Vagina (tissue), 2 donors: ENCODE measurements around the gene RC3H2. TPM values are rescaled to one million over a fixed set of nuclear protein-coding genes. Genes with fewer than 3 reads are reported as not detected.
A peak's percentile ranks its signal among the peaks of the same experiment; 100 is the strongest.
"Not testable (repeated sequence)": the region's sequence is repeated elsewhere in the genome, so short reads cannot be mapped to it uniquely, and the experiment has no call there.

Experiments used
- DNase-seq, 2 donors: peaks; one replicate each; pipeline ENCODE4 v3.0.0-alpha.2; 2017; ENCODE audit errors: extremely low spot score in 2 of 2
- H3K27ac ChIP-seq: fragments of 200-600 bp; sonication (generic); one replicate; pipeline ENCODE4 v1.5.1; 2019
- H3K27me3 ChIP-seq: fragments of 200-600 bp; sonication (generic); one replicate; pipeline ENCODE4 v1.5.1; 2019
- H3K36me3 ChIP-seq, 2 donors: fragments of 200-600 bp; sonication (generic); one replicate each; pipeline ENCODE4 v1.5.1; 2017 to 2019
- H3K4me1 ChIP-seq: fragments of 200-600 bp; sonication (generic); one replicate; pipeline ENCODE4 v1.5.1; 2019
- H3K4me3 ChIP-seq, 2 donors: fragments of 200-600 bp; sonication (generic); 1 replicate in 1 of 2; 2 replicates in 1 of 2; pipeline ENCODE4 v1.5.1; 2016 to 2019
- H3K9me3 ChIP-seq: fragments of 200-600 bp; sonication (generic); one replicate; pipeline ENCODE4 v1.5.1; 2019
- CTCF ChIP-seq, 3 experiments: fragments of 450-650 bp in 2 of 3; fragments of 200-600 bp in 1 of 3; sonication (generic) in 1 of 3; IDR thresholded peaks; one replicate each; pipeline ENCODE4 v1.5.1; 2017 to 2019; ENCODE audit warnings: antibody characterized with exemption in 3 of 3, mild to moderate bottlenecking in 2 of 3, moderate library complexity in 2 of 3
- POLR2A ChIP-seq, 2 donors: fragments of 450-650 bp; IDR thresholded peaks; one replicate each; pipeline ENCODE4 v1.6.1; 2017; ENCODE audit warnings: antibody characterized with exemption in 2 of 2, mild to moderate bottlenecking in 2 of 2, moderate library complexity in 2 of 2
- POLR2AphosphoS5 ChIP-seq, 2 donors: sonication (generic); formaldehyde crosslinking; IDR thresholded peaks; one replicate each; pipeline ENCODE4 v1.9.0; 2017; ENCODE audit warnings: antibody characterized with exemption in 2 of 2, mild to moderate bottlenecking in 2 of 2, low read depth in 1 of 2; ENCODE audit not compliant: insufficient read depth in 1 of 2
- intact Hi-C: fragments of 100-400 bp; cut with DNase I; formaldehyde crosslinking; loops from one replicate; pipeline ENCODE4 v1.15.1; 2023
- total RNA-seq: library from RNA; depleted of rRNA; stranded (reverse); fragments of >200 nt; gene quantifications from one replicate; pipeline ENCODE4 v1.2.3, GENCODE V29; 2016

The RC3H2 gene
- total RNA-seq, 1 donor from 2014 or later: 37.6 TPM

GRCh38 chr9:122814545-122814944 is 90.6 kb downstream of the RC3H2 start:
- H3K27me3 ChIP-seq: no peaks in the 10 kb centered on the region
- H3K4me1 ChIP-seq: no peaks in the 10 kb centered on the region
- no peak for DNase-seq
- intact Hi-C loops: no loop called here
- TF ChIP-seq CTCF (IDR thresholded peaks at IDR 0.05): no peak
- no peak for TF ChIP-seq POLR2AphosphoS5 (IDR thresholded peaks at IDR 0.05; ENCODE audit: insufficient read depth in 1 of 2, low read depth in 1 of 2)
- no peak for TF ChIP-seq POLR2A (IDR thresholded peaks at IDR 0.05)
- H3K9me3 ChIP-seq: no peaks in the 10 kb centered on the region
- no peak overlapping the region for H3K27ac ChIP-seq
- H3K4me3 ChIP-seq: no peak overlapping the region
- peaks cover 0 to 8% of the 10 kb centered on the region in 2 donors for H3K36me3 ChIP-seq

- H3K4me1 ChIP-seq: no peaks in the 10 kb centered on the region
- TF ChIP-seq CTCF (IDR thresholded peaks at IDR 0.05): no peak
- no peak for TF ChIP-seq POLR2AphosphoS5 (IDR thresholded peaks at IDR 0.05; ENCODE audit: insufficient read depth in 1 of 2, low read depth in 1 of 2)
- TF ChIP-seq POLR2A (IDR thresholded peaks at IDR 0.05): no peak
- no peak for DNase-seq
- peaks cover 0 to 3% of the 10 kb centered on the region in 2 donors for H3K36me3 ChIP-seq
- H3K4me3 ChIP-seq: no peak overlapping the region
- no peaks in the 10 kb centered on the region for H3K27me3 ChIP-seq
- no peaks in the 10 kb centered on the region for H3K9me3 ChIP-seq
- intact Hi-C loops: no loop called here
- H3K27ac ChIP-seq: no peak overlapping the region
Observed at GRCh38 chr9:122812736-122813135, 92.4 kb downstream of the RC3H2 start.

GRCh38 chr9:122810306-122810946 is 94.7 kb downstream of the RC3H2 start:
- no peaks in the 10 kb centered on the region for H3K9me3 ChIP-seq
- no peaks in the 10 kb centered on the region for H3K27me3 ChIP-seq
- intact Hi-C loops: no loop called here
- TF ChIP-seq POLR2AphosphoS5 (IDR thresholded peaks at IDR 0.05; ENCODE audit: insufficient read depth in 1 of 2, low read depth in 1 of 2): no peak
- peak; percentile 77 to 87 (median 80) for TF ChIP-seq CTCF (IDR thresholded peaks at IDR 0.05)
- no peak for TF ChIP-seq POLR2A (IDR thresholded peaks at IDR 0.05)
- H3K4me3 ChIP-seq: no peak overlapping the region
- H3K36me3 ChIP-seq: no peaks in the 10 kb centered on the region
- no peaks in the 10 kb centered on the region for H3K4me1 ChIP-seq
- DNase-seq: no peak
- H3K27ac ChIP-seq: no peak overlapping the region

- H3K27ac ChIP-seq, H3K4me1 ChIP-seq, H3K27me3 ChIP-seq, H3K36me3 ChIP-seq, H3K9me3 ChIP-seq, DNase-seq, H3K4me3 ChIP-seq: not testable (repeated sequence)
- TF ChIP-seq POLR2AphosphoS5 (IDR thresholded peaks at IDR 0.05; ENCODE audit: insufficient read depth in 1 of 2, low read depth in 1 of 2): peak in 1 of 2 donors; percentile 21
- intact Hi-C loops: loop anchor here (10.0 kb wide), 1 partner anchor 344 kb away; no protein-coding TSS in a partner anchor
Observed at GRCh38 chr9:122809261-122809660, 95.9 kb downstream of the RC3H2 start.

GRCh38 chr9:122808141-122808540 is 97.0 kb downstream of the RC3H2 start:
- TF ChIP-seq POLR2AphosphoS5 (IDR thresholded peaks at IDR 0.05; ENCODE audit: insufficient read depth in 1 of 2, low read depth in 1 of 2): no peak
- TF ChIP-seq POLR2A (IDR thresholded peaks at IDR 0.05): no peak
- no peak for TF ChIP-seq CTCF (IDR thresholded peaks at IDR 0.05)
- intact Hi-C loops: loop anchor here (10.0 kb wide), 1 partner anchor 343 kb away; no protein-coding TSS in a partner anchor
- no peaks in the 10 kb centered on the region for H3K9me3 ChIP-seq
- no peak for DNase-seq
- no peaks in the 10 kb centered on the region for H3K36me3 ChIP-seq
- H3K27me3 ChIP-seq: no peaks in the 10 kb centered on the region
- H3K27ac ChIP-seq: no peak overlapping the region
- H3K4me3 ChIP-seq: no peak overlapping the region
- H3K4me1 ChIP-seq: no peaks in the 10 kb centered on the region
